ENCODE results near the gene KLF5. TPM values are rescaled to one million over a fixed set of nuclear protein-coding genes. Genes with fewer than 3 reads are reported as not detected.

The KLF5 gene
- total RNA-seq, 2 donors from 2014 or later: 6.6 to 17.9 TPM

DNA sequence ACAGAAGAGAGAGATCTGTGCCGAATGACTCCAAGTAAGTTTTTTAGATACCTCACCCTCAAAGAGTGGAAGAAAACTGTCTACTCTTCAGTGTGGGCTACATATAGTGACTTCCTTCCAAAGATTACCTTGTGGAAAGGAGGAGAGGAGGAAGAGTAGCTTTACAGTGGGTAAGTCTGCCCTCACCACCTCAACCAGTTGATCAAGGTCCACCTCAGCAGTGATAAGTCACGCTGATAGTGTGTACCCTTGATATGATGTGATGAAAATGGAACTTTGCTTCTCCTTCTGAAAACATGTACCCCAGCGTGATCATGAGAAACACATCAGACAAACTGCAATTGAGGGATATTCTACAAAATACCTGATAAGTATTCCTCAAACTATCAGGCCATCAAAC, 20.6 kb downstream of the KLF5 start:
- no peaks in the 10 kb centered on the region for H3K27me3 ChIP-seq
- TF ChIP-seq, protein P1, sequence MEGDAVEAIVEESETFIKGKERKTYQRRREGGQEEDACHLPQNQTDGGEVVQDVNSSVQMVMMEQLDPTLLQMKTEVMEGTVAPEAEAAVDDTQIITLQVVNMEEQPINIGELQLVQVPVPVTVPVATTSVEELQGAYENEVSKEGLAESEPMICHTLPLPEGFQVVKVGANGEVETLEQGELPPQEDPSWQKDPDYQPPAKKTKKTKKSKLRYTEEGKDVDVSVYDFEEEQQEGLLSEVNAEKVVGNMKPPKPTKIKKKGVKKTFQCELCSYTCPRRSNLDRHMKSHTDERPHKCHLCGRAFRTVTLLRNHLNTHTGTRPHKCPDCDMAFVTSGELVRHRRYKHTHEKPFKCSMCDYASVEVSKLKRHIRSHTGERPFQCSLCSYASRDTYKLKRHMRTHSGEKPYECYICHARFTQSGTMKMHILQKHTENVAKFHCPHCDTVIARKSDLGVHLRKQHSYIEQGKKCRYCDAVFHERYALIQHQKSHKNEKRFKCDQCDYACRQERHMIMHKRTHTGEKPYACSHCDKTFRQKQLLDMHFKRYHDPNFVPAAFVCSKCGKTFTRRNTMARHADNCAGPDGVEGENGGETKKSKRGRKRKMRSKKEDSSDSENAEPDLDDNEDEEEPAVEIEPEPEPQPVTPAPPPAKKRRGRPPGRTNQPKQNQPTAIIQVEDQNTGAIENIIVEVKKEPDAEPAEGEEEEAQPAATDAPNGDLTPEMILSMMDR (IDR thresholded peaks at IDR 0.05): no peak
- no peak for TF ChIP-seq POLR2A (IDR thresholded peaks at IDR 0.05)
- no peaks in the 10 kb centered on the region for H3K36me3 ChIP-seq (replicated peaks in 1 of 2; ENCODE audit: insufficient read depth in 1 of 2, low read depth in 2 of 2)
- DNase-seq: no peak
- no peak for ATAC-seq
- intact Hi-C loops (cut with DNase I): no loop called here
- 44 to 49% methylated on average over 3 of the region's 3 CpGs for whole genome bisulfite sequencing, 2 donors
- no peak overlapping the region for H3K27ac ChIP-seq
- H3K4me3 ChIP-seq: no peak overlapping the region
- no peaks in the 10 kb centered on the region for H3K4me1 ChIP-seq
- no peaks in the 10 kb centered on the region for H3K9me3 ChIP-seq

- H3K27me3 ChIP-seq: no peaks in the 10 kb centered on the region
- DNase-seq (no peak), ATAC-seq (no peak)
- H3K36me3 ChIP-seq (replicated peaks in 1 of 2; ENCODE audit: insufficient read depth in 1 of 2, low read depth in 2 of 2): no peaks in the 10 kb centered on the region
- intact Hi-C loops (cut with DNase I): no loop called here
- H3K4me1 ChIP-seq: no peaks in the 10 kb centered on the region
- TF ChIP-seq, protein P1 (IDR thresholded peaks at IDR 0.05): no peak
- TF ChIP-seq POLR2A (IDR thresholded peaks at IDR 0.05): no peak
- 58 to 81% methylated on average over 3 to 4 of the region's 4 CpGs for WGBS, 2 donors
- H3K9me3 ChIP-seq: no peaks in the 10 kb centered on the region
- H3K27ac ChIP-seq: peak overlapping the region in 1 of 4 donors; percentile 22
- H3K4me3 ChIP-seq: no peak overlapping the region
Observed at GRCh38 chr13:73081256-73081915, 22.6 kb downstream of the KLF5 start.

GRCh38 chr13:73082471-73082870, 23.7 kb downstream of the KLF5 start:
- no peaks in the 10 kb centered on the region for H3K9me3 ChIP-seq
- no peak for ATAC-seq
- no peak overlapping the region for H3K27ac ChIP-seq
- no peak for DNase-seq
- intact Hi-C loops (cut with DNase I): no loop called here
- no peaks in the 10 kb centered on the region for H3K27me3 ChIP-seq
- H3K36me3 ChIP-seq (replicated peaks in 1 of 2; ENCODE audit: insufficient read depth in 1 of 2, low read depth in 2 of 2): no peaks in the 10 kb centered on the region
- no peak for TF ChIP-seq POLR2A (IDR thresholded peaks at IDR 0.05)
- TF ChIP-seq, protein P1 (IDR thresholded peaks at IDR 0.05): no peak
- 74 to 76% methylated on average over 5 of the region's 5 CpGs for WGBS, 2 donors
- no peaks in the 10 kb centered on the region for H3K4me1 ChIP-seq
- no peak overlapping the region for H3K4me3 ChIP-seq

- H3K27ac ChIP-seq: no peak overlapping the region
- no peak for ATAC-seq
- no peak overlapping the region for H3K4me3 ChIP-seq
- TF ChIP-seq, protein P1 (IDR thresholded peaks at IDR 0.05): no peak
- no peak for TF ChIP-seq POLR2A (IDR thresholded peaks at IDR 0.05)
- 34 to 41% methylated on average over 4 of the region's 4 CpGs for WGBS, 2 donors
- no peaks in the 10 kb centered on the region for H3K27me3 ChIP-seq
- DNase-seq: no peak
- intact Hi-C loops (cut with DNase I): no loop called here
- no peaks in the 10 kb centered on the region for H3K36me3 ChIP-seq (replicated peaks in 1 of 2; ENCODE audit: insufficient read depth in 1 of 2, low read depth in 2 of 2)
- no peaks in the 10 kb centered on the region for H3K9me3 ChIP-seq
- H3K4me1 ChIP-seq: no peaks in the 10 kb centered on the region
Observed at GRCh38 chr13:73082895-73083294, 24.1 kb downstream of the KLF5 start.

DNA sequence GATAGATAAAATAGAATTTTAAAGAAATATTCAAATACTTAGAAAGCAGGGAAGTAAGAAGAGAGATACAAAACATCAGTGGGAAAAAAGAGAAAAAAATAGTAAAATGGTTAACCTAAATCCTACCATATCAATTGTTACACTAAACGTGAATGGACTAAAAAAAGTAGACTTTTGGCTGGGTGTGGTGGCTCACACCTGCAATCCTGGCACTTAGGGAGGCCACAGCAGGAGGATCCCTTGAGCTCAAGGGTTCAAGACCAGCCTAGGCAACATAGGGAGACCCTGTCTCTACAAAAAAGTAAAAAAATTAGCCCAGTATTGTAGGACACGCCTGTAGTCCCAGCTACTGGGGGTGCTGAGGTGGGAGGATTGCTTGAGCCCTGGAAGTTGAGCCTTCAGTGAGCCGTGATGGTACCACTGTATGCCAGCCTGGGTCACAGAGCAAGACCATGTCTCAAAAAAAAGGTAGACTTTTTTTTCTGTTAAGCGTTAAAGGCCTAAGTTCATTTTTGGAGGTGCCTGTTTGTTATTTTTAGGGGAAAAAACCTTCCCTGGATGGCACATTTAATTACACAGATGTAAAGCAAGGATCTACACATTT, 29.6 kb downstream of the KLF5 start:
- no peak overlapping the region for H3K27ac ChIP-seq
- intact Hi-C loops (cut with DNase I): no loop called here
- peaks cover 8% of the 10 kb centered on the region for H3K4me1 ChIP-seq
- no peaks in the 10 kb centered on the region for H3K36me3 ChIP-seq (replicated peaks in 1 of 2; ENCODE audit: insufficient read depth in 1 of 2, low read depth in 2 of 2)
- ATAC-seq (no peak), DNase-seq (no peak)
- 76 to 89% methylated on average over 4 of the region's 4 CpGs for WGBS, 2 donors
- H3K4me3 ChIP-seq: no peak overlapping the region
- TF ChIP-seq, protein P1 (IDR thresholded peaks at IDR 0.05): no peak
- TF ChIP-seq POLR2A (IDR thresholded peaks at IDR 0.05): no peak
- H3K9me3 ChIP-seq: peaks cover 0 to 6% (median 0%) of the 10 kb centered on the region in 3 donors
- no peaks in the 10 kb centered on the region for H3K27me3 ChIP-seq

Measured in body of pancreas (tissue), 4 donors.